Hepatocyte (in vitro differentiated cells): ENCODE measurements around the gene RGS6.

Experiments
- CTCF ChIP-seq: fragments of 200-600 bp; sonication (generic); IDR thresholded peaks from 2 replicates; pipeline ENCODE4 v1.5.1; 2016; ENCODE audit warnings: antibody characterized with exemption, mild to moderate bottlenecking; ENCODE audit not compliant: poor library complexity
- EZH2 ChIP-seq: fragments of 200-600 bp; sonication (generic); IDR thresholded peaks from 2 replicates; pipeline ENCODE4 v1.6.1; 2016; ENCODE audit warnings: antibody characterized with exemption, mild to moderate bottlenecking, borderline replicate concordance
- EZH2phosphoT487 ChIP-seq: fragments of 200-600 bp; sonication (generic); IDR thresholded peaks from one replicate; pipeline ENCODE4 v1.6.1; 2018; ENCODE audit warnings: antibody characterized with exemption, mild to moderate bottlenecking, low read depth, moderate library complexity; ENCODE audit not compliant: unreplicated experiment, severe bottlenecking

DNA sequence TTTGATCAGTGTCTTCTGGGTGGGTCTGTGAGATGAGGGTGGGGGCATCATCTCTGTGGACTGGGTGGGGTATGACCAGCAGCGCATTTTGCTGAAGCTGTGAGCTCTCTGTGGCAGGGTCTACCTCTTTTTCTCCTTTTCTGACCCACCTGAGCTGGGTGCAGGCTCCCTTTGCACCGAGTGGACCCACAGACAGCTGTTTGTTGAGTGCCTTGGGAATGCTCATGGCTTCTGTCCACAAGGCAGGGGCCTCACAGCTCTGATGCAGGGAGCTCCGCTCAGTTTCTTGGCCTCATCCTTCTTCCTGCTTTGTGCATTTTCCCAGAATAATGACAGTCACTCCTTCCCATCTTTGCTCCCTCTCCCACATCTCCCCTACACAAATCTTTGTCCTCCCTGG is 581.1 kb downstream of the RGS6 start:
- TF ChIP-seq CTCF, result no peak
- no peak for TF ChIP-seq EZH2
- no peak for TF ChIP-seq EZH2phosphoT487
